T-helper 9 cell (primary cell): Measurements from ENCODE around the gene CSF3R.
"Not testable (repeated sequence)": the region's sequence is repeated elsewhere in the genome, so short reads cannot be mapped to it uniquely, and the experiment has no call there.

Source experiments
- DNase-seq: peaks from one replicate; pipeline ENCODE4 v3.0.0-alpha.2; 2020

The CSF3R gene

GRCh38 chr1:36481091-36481490 is 1.6 kb downstream of the CSF3R start:
- no peak for DNase-seq

GRCh38 chr1:36480161-36480560 is 2.6 kb downstream of the CSF3R start:
- DNase-seq = no peak

DNA sequence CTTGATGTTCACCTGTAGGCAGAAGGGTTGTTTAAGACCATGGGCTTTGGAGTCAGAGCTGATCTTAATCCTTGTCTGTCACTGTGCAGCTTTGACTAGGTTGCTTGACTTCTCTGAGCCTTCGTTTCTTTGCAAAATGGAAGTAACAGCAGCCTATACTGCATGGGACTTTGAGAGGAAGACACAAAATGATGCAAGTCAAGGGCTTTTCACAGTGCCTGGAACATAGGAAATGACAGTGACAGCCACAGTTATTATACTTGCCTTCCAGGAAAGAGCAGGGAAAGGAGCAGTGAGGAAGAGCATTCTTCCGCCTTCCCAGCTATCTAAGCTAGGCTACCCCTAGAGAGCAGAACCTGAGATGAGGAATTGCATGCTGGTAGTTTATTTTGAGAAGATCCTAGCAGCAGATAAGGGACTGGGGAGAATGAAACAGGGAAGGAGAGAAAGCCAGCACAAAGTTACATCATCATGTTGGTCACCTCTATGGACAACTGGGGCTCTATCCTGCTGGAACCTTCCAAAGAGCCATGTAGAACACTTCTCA is 3.1 kb downstream of the CSF3R start:
- no peak for DNase-seq

DNA sequence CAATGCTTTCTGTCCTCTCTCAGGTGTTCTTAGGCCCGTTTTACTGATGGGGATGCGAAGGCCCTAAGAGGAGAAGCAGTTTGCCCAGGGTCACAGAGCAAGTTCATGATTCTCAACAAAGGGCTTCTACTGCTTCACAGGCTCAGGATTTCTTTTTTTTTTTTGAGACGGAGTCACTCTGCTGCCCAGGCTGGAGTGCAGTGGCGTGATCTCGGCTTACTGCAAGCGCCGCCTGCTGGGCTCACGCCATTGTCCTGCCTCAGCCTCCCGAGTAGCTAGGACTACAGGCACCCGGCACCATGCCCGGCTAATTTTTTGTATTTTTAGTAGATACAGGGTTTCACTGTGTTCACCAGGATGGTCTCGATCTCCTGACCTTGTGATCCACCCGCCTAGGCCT is 5.1 kb downstream of the CSF3R start:
- not testable (repeated sequence) for DNase-seq

DNA sequence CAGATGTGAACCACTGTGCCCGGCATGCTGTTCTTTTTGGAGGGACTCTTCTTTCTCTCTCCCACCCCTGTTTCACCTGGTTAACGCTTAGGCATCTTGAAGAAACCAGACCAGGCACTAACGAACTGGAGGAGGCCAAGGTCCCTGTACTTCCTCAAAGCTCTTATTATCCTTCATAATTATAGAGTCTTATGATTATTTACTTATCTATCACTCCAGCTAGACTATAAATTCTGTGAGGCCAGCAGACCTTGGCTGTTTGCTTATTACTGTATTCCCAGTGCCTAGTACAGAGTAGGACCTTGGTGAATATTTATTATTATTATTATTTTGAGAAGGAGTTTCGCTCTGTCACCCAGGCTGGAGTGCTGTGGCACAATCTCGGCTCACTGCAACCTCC is 5.8 kb downstream of the CSF3R start:
- no peak for DNase-seq

- no peak for DNase-seq
These were observed 6.7 kb downstream of the CSF3R start for GRCh38 chr1:36475910-36476604.

GRCh38 chr1:36475341-36475740 is 7.4 kb downstream of the CSF3R start:
- DNase-seq = no peak

GRCh38 chr1:36472656-36473055 is 10.1 kb downstream of the CSF3R start:
- no peak for DNase-seq

GRCh38 chr1:36471830-36472641 is 10.7 kb downstream of the CSF3R start:
- DNase-seq = no peak

GRCh38 chr1:36469163-36469562 is 13.6 kb downstream of the CSF3R start:
- DNase-seq = no peak

DNA sequence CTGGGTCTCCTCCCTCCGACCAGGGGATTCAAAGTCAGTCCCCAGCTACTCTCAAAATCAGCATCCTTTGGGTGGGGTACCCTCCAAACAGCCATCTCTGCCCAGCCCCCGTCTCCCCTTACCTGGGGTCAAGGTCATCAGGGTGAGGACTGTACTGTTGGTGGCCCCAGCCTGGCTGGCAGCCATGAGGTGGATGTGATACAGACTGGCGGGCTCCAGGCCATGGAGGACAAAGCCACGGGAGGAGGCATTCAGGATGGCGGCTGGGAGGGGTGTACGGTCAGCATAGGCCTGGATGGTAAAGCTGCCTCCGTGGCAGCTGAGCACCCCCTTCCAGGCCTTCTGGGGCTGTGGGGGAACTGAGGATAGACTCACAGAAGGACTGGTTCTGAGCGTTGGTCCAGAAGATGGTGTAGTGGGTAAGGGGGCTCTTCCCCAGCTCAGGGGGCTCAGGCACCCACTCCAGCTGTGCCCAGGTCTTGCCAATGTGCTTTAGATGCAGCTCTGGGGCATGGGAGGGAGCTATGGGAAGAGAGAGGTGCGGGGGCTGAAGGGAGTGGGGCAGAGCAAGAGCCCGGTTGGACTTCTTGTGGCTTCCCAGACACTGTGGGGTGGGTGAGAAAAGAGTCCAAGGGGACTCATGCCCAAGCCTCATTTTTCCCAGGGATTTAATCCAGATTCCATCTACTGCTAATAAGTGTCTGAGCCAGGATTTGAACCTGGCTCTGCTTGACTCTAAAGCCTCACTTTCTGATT is 14.8 kb downstream of the CSF3R start:
- no peak for DNase-seq

GRCh38 chr1:36467027-36467410 is 15.7 kb downstream of the CSF3R start:
- DNase-seq = no peak

DNA sequence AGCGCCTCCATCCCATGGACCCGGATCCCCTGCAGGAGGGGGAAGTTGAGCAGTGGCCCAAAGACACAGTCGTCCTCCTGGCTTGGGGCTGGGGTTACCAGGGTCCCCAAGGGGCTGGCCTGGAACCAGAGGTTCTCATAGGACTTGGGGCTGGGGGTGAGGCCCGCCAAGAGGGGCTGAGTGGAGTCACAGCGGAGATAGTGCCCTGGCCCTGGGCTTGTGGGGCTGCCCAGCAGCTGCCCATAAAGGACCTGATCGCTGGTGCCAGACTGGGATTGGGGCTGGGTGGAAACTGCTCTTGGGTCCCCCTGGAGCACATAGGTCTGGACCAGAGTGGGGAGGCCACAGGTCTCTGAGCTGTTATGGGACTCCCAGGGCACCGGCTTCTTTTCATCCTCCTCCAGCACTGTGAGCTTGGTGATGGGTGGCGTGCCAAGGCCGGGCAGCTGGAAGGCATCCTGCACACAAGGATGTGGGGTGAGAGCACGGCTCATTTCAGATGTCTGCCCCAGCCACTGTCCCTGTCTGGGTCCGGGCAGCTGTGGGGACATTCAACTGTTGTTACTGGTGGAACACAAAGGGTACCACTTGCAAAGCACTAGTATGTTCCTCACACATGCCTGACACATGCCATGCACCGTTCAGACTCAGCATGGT is 16.2 kb downstream of the CSF3R start:
- DNase-seq = no peak

- no peak for DNase-seq
These were observed 16.9 kb downstream of the CSF3R start for GRCh38 chr1:36465731-36466369.

DNA sequence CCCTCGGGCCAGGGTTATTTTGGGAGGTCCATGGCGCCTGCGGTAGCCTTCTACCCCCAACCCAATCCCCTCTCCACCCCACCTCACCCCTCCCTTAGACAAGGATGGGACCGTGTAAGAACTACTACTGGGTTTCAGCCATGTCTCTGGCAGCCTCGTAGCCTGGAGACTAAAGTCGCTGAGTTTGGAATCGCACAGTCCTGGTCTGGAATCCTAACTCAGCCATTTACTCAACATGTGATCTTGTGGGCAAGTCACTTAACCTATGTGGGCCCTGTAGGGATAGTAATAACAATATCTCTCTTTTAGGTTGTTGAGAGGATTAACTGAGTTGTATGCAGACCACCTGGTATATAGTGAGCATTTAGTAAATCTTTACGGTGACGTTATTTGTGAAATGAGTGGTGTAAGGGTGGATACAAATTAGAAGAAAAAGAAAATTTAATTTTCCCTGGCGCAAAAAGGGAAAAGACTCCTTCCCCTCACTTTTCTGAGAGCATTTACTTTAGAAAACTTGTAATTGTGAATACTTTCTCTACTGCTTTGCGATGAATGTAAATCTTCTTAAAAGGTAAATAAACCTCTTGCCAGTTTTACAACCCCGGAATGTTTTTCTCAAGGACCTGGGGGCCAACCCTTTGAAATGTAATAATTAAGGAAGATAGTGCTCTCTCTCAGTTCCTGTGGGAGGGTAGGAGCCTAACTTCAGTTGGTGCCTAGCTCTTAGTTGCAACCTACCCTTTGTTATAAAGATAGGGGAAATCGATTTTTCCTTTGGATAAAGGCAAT is 17.9 kb downstream of the CSF3R start:
- no peak for DNase-seq

DNA sequence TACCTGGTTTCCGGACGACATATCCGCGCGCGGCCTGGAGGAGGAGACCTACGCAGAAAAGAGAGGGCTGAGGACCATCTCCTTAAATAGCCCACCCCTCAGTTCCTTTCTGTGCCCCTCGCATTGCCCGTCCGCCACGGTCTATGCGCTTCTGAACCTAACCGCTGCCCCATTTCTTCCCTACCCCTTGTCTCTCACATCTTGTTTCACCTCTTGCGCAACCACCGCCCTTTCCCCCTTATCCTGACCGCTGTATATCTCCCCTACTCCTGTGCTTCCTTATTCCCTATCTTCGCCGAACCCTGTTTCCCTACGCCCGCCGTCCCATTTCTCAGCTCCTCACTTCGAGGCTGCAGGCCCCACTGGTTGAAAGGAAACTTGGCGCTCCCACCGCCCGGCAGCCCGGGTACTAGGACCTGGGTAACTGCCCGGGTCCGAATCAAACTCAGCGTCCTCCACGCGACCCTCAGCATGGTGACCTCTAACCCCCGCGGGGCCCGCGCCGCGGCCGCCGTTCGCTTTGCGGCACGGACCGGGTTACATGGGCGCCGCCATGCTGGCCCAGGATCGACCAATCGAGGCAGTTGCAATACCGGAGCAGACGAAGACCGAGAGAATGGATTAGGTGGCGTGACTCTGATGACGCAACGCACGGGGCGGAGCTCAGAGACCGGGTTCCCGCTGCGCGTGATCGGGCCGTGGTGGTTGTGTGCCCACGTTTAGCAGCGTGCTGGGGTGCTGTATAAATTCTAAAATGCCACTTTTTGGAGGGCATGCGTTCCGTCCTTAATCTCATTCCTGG is 18.7 kb downstream of the CSF3R start, which contains the start of gene MRPS15:
TSS of gene MRPS15 (minus strand) at position 582 of the 802 bp plus-strand sequence. CDS start at position 473, 109 bp downstream.
- peak; percentile 92 for DNase-seq

DNA sequence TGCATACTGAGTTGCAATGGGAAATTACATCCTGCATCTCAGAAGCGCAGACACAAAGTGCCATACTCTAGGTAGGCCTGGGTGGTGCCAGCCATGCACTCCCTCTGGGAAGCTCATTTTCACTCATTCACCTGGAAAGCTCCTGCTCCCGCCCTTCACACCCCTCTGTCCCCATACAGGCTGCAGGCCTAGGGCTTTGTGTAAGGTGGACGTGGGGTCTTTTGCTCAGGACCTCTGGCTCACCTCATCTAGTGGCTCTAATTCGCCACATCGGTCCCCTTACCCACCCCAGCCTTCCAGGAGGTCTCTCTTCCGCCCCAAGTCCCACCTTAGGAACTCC is 19.3 kb downstream of the CSF3R start:
- no peak for DNase-seq

DNA sequence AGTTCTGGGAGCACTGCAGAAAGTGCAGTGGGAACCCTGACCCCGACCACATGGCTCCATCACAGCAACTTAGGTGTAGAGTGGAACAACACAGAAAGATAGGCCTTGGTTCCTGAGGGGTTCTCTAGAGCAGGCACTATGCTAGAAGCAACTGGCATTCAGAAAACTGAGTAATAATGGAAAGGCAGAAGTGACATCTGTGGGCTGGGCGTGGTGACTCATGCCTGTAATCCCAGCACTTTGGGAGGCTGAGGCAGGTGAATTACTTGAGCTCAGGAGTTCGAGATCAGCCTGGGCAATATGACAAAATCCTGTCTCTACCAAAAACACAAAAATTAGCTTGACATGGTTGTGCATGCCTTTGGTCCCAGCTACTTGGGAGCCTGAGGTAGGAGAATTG is 23.8 kb downstream of the CSF3R start:
- DNase-seq = no peak

- no peak for DNase-seq
These were observed 25.0 kb downstream of the CSF3R start for GRCh38 chr1:36457691-36458090.

GRCh38 chr1:36456391-36456928 is 26.3 kb downstream of the CSF3R start:
- no peak for DNase-seq
